Astrocyte (in vitro differentiated cells and primary cell): ENCODE data around the gene GRAMD2A. TPM values are rescaled to one million over a fixed set of nuclear protein-coding genes. Genes with fewer than 3 reads are reported as not detected.

Experiments used
- DNase-seq: peaks from one replicate; pipeline ENCODE4 v3.0.0-alpha.2; 2010; ENCODE audit warnings: low read depth
- FAIRE-seq: peaks from 2 replicates; lab custom pipeline; 2011; peaks lifted over from hg19 to GRCh38; lab: Jason Lieb, UNC
- H2AFZ ChIP-seq: 2 replicates; pipeline ENCODE4 v1.6.0; 2012; ENCODE audit warnings: low read depth, low read length, inconsistent platforms
- H3K27ac ChIP-seq: 2 replicates; pipeline ENCODE4 v1.5.1; 2011; ENCODE audit warnings: low read depth, low read length, inconsistent platforms
- H3K27me3 ChIP-seq: 2 replicates; pipeline ENCODE4 v1.6.0; 2011; ENCODE audit warnings: low read length, inconsistent platforms; ENCODE audit not compliant: insufficient read depth
- H3K36me3 ChIP-seq: 2 replicates; pipeline ENCODE4 v1.5.1; 2011; ENCODE audit warnings: low read length, inconsistent platforms; ENCODE audit not compliant: insufficient read depth
- H3K4me1 ChIP-seq: 2 replicates; pipeline ENCODE4 v1.5.1; 2011; ENCODE audit warnings: low read length, inconsistent platforms; ENCODE audit not compliant: insufficient read depth
- H3K4me2 ChIP-seq: 2 replicates; pipeline ENCODE4 v1.6.0; 2012; ENCODE audit warnings: low read length, inconsistent platforms
- H3K4me3 ChIP-seq: 2 replicates; pipeline ENCODE4 v1.5.1; 2011; ENCODE audit warnings: low read depth, mild to moderate bottlenecking, low read length, inconsistent platforms; ENCODE audit not compliant: insufficient read depth
- H3K79me2 ChIP-seq: 2 replicates; pipeline ENCODE4 v1.6.0; 2012; ENCODE audit warnings: mild to moderate bottlenecking, low read length, inconsistent platforms; ENCODE audit not compliant: insufficient read depth
- H3K9ac ChIP-seq: 2 replicates; pipeline ENCODE4 v1.6.0; 2012; ENCODE audit warnings: mild to moderate bottlenecking, low read length, inconsistent platforms
- H3K9me3 ChIP-seq: 2 replicates; pipeline ENCODE4 v1.5.1; 2012; ENCODE audit warnings: low read depth, mild to moderate bottlenecking, low read length, inconsistent platforms; ENCODE audit not compliant: insufficient read depth
- H4K20me1 ChIP-seq: 2 replicates; pipeline ENCODE4 v1.6.0; 2012; ENCODE audit warnings: low read length, inconsistent platforms; ENCODE audit not compliant: insufficient read depth
- H3K27ac Mint-ChIP-seq: one replicate; pipeline ENCODE4 v1.8.0; 2021; ENCODE audit warnings: mild to moderate bottlenecking, mixed read lengths; ENCODE audit not compliant: unreplicated experiment
- H3K27me3 Mint-ChIP-seq: one replicate; pipeline ENCODE4 v1.8.0; 2021; ENCODE audit warnings: low read depth, mixed read lengths; ENCODE audit not compliant: unreplicated experiment
- H3K36me3 Mint-ChIP-seq: one replicate; pipeline ENCODE4 v1.8.0; 2021; ENCODE audit warnings: low read depth, mixed read lengths; ENCODE audit not compliant: unreplicated experiment
- H3K4me1 Mint-ChIP-seq: one replicate; pipeline ENCODE4 v1.8.0; 2021; ENCODE audit warnings: low read depth, mixed read lengths; ENCODE audit not compliant: unreplicated experiment
- H3K4me3 Mint-ChIP-seq: one replicate; pipeline ENCODE4 v1.8.0; 2021; ENCODE audit warnings: mild to moderate bottlenecking, moderate library complexity, mixed read lengths; ENCODE audit not compliant: unreplicated experiment
- H3K9me3 Mint-ChIP-seq: one replicate; pipeline ENCODE4 v1.8.0; 2021; ENCODE audit warnings: mild to moderate bottlenecking, mixed read lengths; ENCODE audit not compliant: unreplicated experiment
- CTCF ChIP-seq: IDR thresholded peaks from 2 replicates; pipeline ENCODE4 v1.5.1; 2011; ENCODE audit warnings: low read depth, mild to moderate bottlenecking, inconsistent platforms, low read length, moderate library complexity; ENCODE audit not compliant: insufficient read depth
- EZH2 ChIP-seq: IDR thresholded peaks from 2 replicates; pipeline ENCODE4 v1.6.1; 2012; ENCODE audit warnings: mild to moderate bottlenecking, low read length, inconsistent platforms; ENCODE audit not compliant: insufficient read depth
- total RNA-seq: library from RNA; stranded (reverse); gene quantifications from 2 replicates; pipeline ENCODE4 v1.2.1, GENCODE V29; 2021

Gene GRAMD2A
- total RNA-seq, 1 donor from 2014 or later, result 0.68 TPM

- H3K4me2 ChIP-seq, result peak overlapping the region; percentile 2
- peaks cover 77% of the 10 kb centered on the region for H3K36me3 ChIP-seq
- peak overlapping the region; percentile 2 for H3K27ac ChIP-seq
- H3K4me3 ChIP-seq, result no peak overlapping the region
- FAIRE-seq (no peak), DNase-seq (no peak)
- H3K4me1 ChIP-seq, result peaks cover 40% of the 10 kb centered on the region
- H3K9me3 ChIP-seq, result no peaks in the 10 kb centered on the region
- Mint-ChIP-seq H3K4me3 (peak overlapping the region; percentile 72), H3K9me3 (no peaks in the 10 kb centered on the region), H3K4me1 (peaks cover 81% of the 10 kb centered on the region), H3K27ac (peak overlapping the region; percentile 78), H3K36me3 (peaks cover 48% of the 10 kb centered on the region), H3K27me3 (no peaks in the 10 kb centered on the region)
- TF ChIP-seq CTCF, result no peak
- TF ChIP-seq EZH2, result no peak
- H3K9ac ChIP-seq, result no peak overlapping the region
- H3K79me2 ChIP-seq, result peaks cover 97% of the 10 kb centered on the region
- no peaks in the 10 kb centered on the region for H3K27me3 ChIP-seq
- H4K20me1 ChIP-seq, result peaks cover 95% of the 10 kb centered on the region
- no peak overlapping the region for H2AFZ ChIP-seq
Observed at GRCh38 chr15:72220687-72221086, 23.1 kb upstream of the GRAMD2A start.

- TF ChIP-seq CTCF (no peak), EZH2 (no peak)
- FAIRE-seq (no peak), DNase-seq (peak; percentile 67)
- H3K27me3 Mint-ChIP-seq, result no peaks in the 10 kb centered on the region
- Histone ChIP-seq H3K27me3 (no peaks in the 10 kb centered on the region), H4K20me1 (peaks cover 86% of the 10 kb centered on the region), H3K9me3 (no peaks in the 10 kb centered on the region), H3K4me1 (peaks cover 15% of the 10 kb centered on the region), H2AFZ (no peak overlapping the region), H3K27ac (peak overlapping the region; percentile 46), H3K4me2 (peak overlapping the region; percentile 21), H3K9ac (peak overlapping the region; percentile 9), H3K4me3 (no peak overlapping the region), H3K79me2 (peaks cover 97% of the 10 kb centered on the region), H3K36me3 (peaks cover 83% of the 10 kb centered on the region)
- peaks cover 57% of the 10 kb centered on the region for H3K4me1 Mint-ChIP-seq
- peaks cover 47% of the 10 kb centered on the region for H3K36me3 Mint-ChIP-seq
- no peaks in the 10 kb centered on the region for H3K9me3 Mint-ChIP-seq
- peak overlapping the region; percentile 49 for H3K27ac Mint-ChIP-seq
- peak overlapping the region; percentile 8 for H3K4me3 Mint-ChIP-seq
Observed at GRCh38 chr15:72217216-72217615, 19.6 kb upstream of the GRAMD2A start.

GRCh38 chr15:72216079-72216478 is 18.5 kb upstream of the GRAMD2A start:
- H3K36me3 ChIP-seq, result peaks cover 86% of the 10 kb centered on the region
- DNase-seq, result no peak
- no peak overlapping the region for H2AFZ ChIP-seq
- peaks cover 43% of the 10 kb centered on the region for H3K36me3 Mint-ChIP-seq
- no peak overlapping the region for H3K9ac ChIP-seq
- H3K9me3 Mint-ChIP-seq, result no peaks in the 10 kb centered on the region
- no peaks in the 10 kb centered on the region for H3K9me3 ChIP-seq
- peaks cover 48% of the 10 kb centered on the region for H3K4me1 Mint-ChIP-seq
- H3K27ac ChIP-seq, result no peak overlapping the region
- no peak overlapping the region for H3K4me2 ChIP-seq
- H3K27ac Mint-ChIP-seq, result peak overlapping the region; percentile 66
- no peaks in the 10 kb centered on the region for H3K27me3 Mint-ChIP-seq
- TF ChIP-seq EZH2, result no peak
- TF ChIP-seq CTCF, result no peak
- peaks cover 11% of the 10 kb centered on the region for H3K4me1 ChIP-seq
- no peak overlapping the region for H3K4me3 Mint-ChIP-seq
- no peak overlapping the region for H3K4me3 ChIP-seq
- no peaks in the 10 kb centered on the region for H3K27me3 ChIP-seq
- H4K20me1 ChIP-seq, result peaks cover 87% of the 10 kb centered on the region
- peaks cover 97% of the 10 kb centered on the region for H3K79me2 ChIP-seq
- no peak for FAIRE-seq
